ENCODE results near the gene SRPK3.

Gene SRPK3

DNA sequence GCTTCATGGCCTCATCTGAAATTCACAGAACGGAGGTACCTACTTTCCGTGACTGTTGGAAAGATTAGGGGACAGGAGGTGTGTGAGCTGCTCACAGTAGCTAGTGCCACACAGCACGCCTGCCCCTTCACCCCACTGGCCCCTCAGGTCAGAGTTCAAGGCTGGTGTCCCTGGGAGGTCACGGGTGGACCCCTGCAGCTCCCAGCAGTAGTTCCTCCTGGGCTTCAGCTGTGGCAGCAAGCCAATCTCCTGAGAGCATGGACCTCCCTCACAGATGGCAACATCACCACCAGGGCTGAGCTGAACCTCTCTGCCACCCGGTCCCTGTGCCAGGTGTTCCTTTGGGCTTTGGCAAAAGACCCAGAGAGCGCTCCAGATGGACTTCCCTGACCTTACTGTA, 11.5 kb downstream of the SRPK3 start:
- Histone ChIP-seq H3K9ac (peak overlapping the region in 7 of 11 experiments; percentile 15 to 95 (median 89); a peak in 6 of 22 replicates), H3K4me3 (peak overlapping the region in 7 of 10 experiments; percentile 76 to 90 (median 81); a peak in 7 of 20 replicates), H3K4me2 (peak overlapping the region; percentile 72 to 90 (median 82))

GRCh38 chrX:153793291-153793690, 12.4 kb downstream of the SRPK3 start:
- H3K27ac ChIP-seq: peak overlapping the region; percentile 88 to 96 (median 92); a peak in 21 of 22 replicates
- H3K27me3 ChIP-seq: peaks cover 10 to 63% (median 39%) of the 10 kb centered on the region in 11 experiments; a peak in 18 of 22 replicates
- peak overlapping the region; percentile 72 to 90 (median 82) for H3K4me2 ChIP-seq
- peaks cover 29 to 49% (median 39%) of the 10 kb centered on the region in 10 experiments for H3K4me1 ChIP-seq
- peaks cover 27 to 80% (median 71%) of the 10 kb centered on the region in 11 experiments; a peak in 21 of 22 replicates for H4K20me1 ChIP-seq
- no peak for TF ChIP-seq Cebpa-rat (IDR thresholded peaks at IDR 0.05)
- peak overlapping the region; percentile 68 to 90 (median 80) for H3K4me3 ChIP-seq
- peaks cover 11 to 76% (median 51%) of the 10 kb centered on the region in 11 experiments; a peak in 20 of 22 replicates for H3K9me3 ChIP-seq (replicated peaks in 1 of 11)
- H3K36me3 ChIP-seq: peaks cover 25 to 64% (median 49%) of the 10 kb centered on the region in 11 experiments
- peak overlapping the region; percentile 85 to 97 (median 93) for H3K9ac ChIP-seq

More for the DNA sequence above, 11.5 kb downstream of the SRPK3 start:
- Histone ChIP-seq H3K4me1 (peaks cover 29 to 49% (median 38%) of the 10 kb centered on the region in 10 experiments), H3K9me3 (replicated peaks in 1 of 11) (peaks cover 9 to 67% (median 43%) of the 10 kb centered on the region in 11 experiments; a peak in 20 of 22 replicates), H4K20me1 (peaks cover 27 to 82% (median 74%) of the 10 kb centered on the region in 11 experiments; a peak in 21 of 22 replicates), H3K27ac (no peak overlapping the region), H3K27me3 (peaks cover 10 to 69% (median 46%) of the 10 kb centered on the region in 11 experiments; a peak in 18 of 22 replicates), H3K36me3 (peaks cover 19 to 65% (median 51%) of the 10 kb centered on the region in 11 experiments)
- no peak for TF ChIP-seq Cebpa-rat (IDR thresholded peaks at IDR 0.05)

GRCh38 chrX:153794018-153794896, 13.4 kb downstream of the SRPK3 start, which contains the start of the genes IDH3G and SSR4:
Gene IDH3G, minus strand, starts transcription at chrX:153794375. Its CDS starts 49 bp downstream, at chrX:153794326.
Gene SSR4, plus strand, starts transcription at chrX:153794668. Its CDS starts 20 bp downstream, at chrX:153794688.
- Histone ChIP-seq H3K9ac (peak within 1 kb of the TSS; percentile 85 to 97 (median 93)), H3K9me3 (replicated peaks in 1 of 11) (peaks cover 11 to 86% (median 55%) of the 10 kb centered on the region in 11 experiments; a peak in 20 of 22 replicates), H3K27me3 (peaks cover 10 to 61% (median 38%) of the 10 kb centered on the region in 11 experiments; a peak in 18 of 22 replicates), H3K4me3 (peak within 1 kb of the TSS; percentile 68 to 90 (median 80)), H4K20me1 (peaks cover 27 to 80% (median 67%) of the 10 kb centered on the region in 11 experiments; a peak in 21 of 22 replicates), H3K4me2 (peak within 1 kb of the TSS; percentile 79 to 94 (median 90)), H3K27ac (peak within 1 kb of the TSS; percentile 88 to 96 (median 92)), H3K4me1 (peaks cover 29 to 49% (median 39%) of the 10 kb centered on the region in 10 experiments), H3K36me3 (peaks cover 32 to 64% (median 49%) of the 10 kb centered on the region in 11 experiments)
- TF ChIP-seq Cebpa-rat (IDR thresholded peaks at IDR 0.05): no peak

DNA sequence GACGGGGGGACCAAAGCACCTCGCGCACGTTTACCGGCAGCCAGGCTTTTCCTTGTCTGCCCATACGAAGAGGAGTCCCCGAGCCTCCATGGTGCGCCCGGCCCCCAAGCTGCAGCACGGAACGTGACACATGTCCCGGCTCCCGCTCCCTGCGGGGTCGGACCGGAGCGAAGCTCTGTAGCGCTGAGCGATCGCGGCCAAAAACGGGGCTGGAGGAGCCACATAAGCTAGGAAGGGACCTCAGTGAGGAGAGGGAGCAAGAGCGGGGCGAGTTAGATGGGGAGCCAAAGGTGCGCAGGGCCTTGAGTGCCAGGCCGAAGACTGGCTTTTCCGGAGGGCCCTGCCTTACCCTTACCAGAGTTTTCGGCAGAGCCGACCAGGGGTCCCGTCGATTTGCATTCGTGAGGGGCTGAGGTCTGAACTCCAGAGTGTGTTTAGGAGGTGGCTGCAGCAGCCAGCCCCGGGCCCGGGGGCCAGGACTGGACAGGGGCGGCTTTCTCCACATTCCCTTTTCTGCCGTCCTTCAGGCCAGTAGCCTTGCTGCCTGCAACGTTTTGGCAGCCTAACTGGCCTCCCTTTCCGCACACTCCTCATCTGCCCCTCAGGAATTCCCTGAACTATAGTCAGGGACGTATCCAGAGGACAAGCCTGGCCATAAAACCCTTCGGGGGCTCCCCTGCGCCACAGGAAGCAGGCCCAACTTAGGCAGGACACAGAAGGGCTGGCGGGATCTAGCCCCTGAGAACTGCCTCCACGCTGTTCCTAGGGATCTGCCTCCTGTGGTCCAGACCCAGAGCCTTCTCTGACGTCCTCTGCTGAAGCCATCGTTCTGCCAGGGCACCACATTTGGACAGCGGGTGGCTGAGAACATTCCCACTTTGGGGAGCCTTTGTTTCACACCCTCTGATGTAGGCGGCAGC, 14.3 kb downstream of the SRPK3 start:
- peak overlapping the region; percentile 79 to 94 (median 89) for H3K4me2 ChIP-seq
- H3K9me3 ChIP-seq (replicated peaks in 1 of 11): peaks cover 11 to 88% (median 55%) of the 10 kb centered on the region in 11 experiments; a peak in 20 of 22 replicates
- H4K20me1 ChIP-seq: peaks cover 21 to 78% (median 61%) of the 10 kb centered on the region in 11 experiments; a peak in 21 of 22 replicates
- H3K27ac ChIP-seq: peak overlapping the region; percentile 59 to 96 (median 92); a peak in 21 of 22 replicates
- peaks cover 29 to 46% (median 39%) of the 10 kb centered on the region in 10 experiments for H3K4me1 ChIP-seq
- peaks cover 25 to 56% (median 42%) of the 10 kb centered on the region in 11 experiments for H3K36me3 ChIP-seq
- no peak for TF ChIP-seq Cebpa-rat (IDR thresholded peaks at IDR 0.05)
- H3K4me3 ChIP-seq: peak overlapping the region; percentile 68 to 90 (median 80)
- H3K9ac ChIP-seq: peak overlapping the region; percentile 85 to 97 (median 93)
- H3K27me3 ChIP-seq: peaks cover 10 to 57% (median 33%) of the 10 kb centered on the region in 11 experiments; a peak in 18 of 22 replicates

DNA sequence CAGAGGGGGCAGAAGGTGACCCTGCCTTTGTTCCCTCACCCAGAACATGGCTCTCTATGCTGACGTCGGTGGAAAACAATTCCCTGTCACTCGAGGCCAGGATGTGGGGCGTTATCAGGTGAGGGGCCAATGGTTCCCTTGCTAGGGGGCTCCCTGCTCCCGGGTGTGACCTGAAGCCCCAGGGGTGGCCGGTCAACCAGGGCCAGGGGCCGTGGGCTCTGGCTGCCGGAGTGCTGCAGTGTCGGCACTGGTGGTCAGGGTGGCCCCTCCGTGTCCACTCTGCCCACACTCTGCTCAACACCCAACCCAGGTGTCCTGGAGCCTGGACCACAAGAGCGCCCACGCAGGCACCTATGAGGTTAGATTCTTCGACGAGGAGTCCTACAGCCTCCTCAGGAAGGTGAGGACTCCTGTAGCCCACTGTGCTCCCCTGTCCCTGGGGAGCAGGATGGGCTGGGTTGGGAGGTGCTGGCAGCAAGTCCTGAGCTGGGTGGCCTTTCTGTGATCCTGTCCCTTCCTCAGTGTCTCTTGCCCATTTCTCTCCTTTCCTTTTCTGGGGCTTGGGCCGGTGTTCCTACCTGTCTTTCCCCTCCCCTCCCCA, 16.7 kb downstream of the SRPK3 start:
- Histone ChIP-seq H3K27ac (no peak overlapping the region), H3K27me3 (peaks cover 0 to 41% (median 9%) of the 10 kb centered on the region in 11 experiments; a peak in 14 of 22 replicates), H3K4me1 (peaks cover 23 to 32% (median 26%) of the 10 kb centered on the region in 10 experiments), H3K9me3 (replicated peaks in 1 of 11) (peaks cover 11 to 95% (median 58%) of the 10 kb centered on the region in 11 experiments; a peak in 20 of 22 replicates), H3K36me3 (peaks cover 19 to 38% (median 32%) of the 10 kb centered on the region in 11 experiments; a peak in 21 of 22 replicates), H3K4me2 (peak overlapping the region in 3 of 11 experiments; percentile 79 to 93 (median 89); a peak in 2 of 22 replicates), H3K9ac (peak overlapping the region in 4 of 11 experiments; percentile 18 to 94 (median 30); a peak in 2 of 22 replicates), H3K4me3 (no peak overlapping the region; a peak in 1 of 20 replicates), H4K20me1 (peaks cover 2 to 65% (median 42%) of the 10 kb centered on the region in 11 experiments; a peak in 19 of 22 replicates)
- TF ChIP-seq Cebpa-rat (IDR thresholded peaks at IDR 0.05): no peak

DNA sequence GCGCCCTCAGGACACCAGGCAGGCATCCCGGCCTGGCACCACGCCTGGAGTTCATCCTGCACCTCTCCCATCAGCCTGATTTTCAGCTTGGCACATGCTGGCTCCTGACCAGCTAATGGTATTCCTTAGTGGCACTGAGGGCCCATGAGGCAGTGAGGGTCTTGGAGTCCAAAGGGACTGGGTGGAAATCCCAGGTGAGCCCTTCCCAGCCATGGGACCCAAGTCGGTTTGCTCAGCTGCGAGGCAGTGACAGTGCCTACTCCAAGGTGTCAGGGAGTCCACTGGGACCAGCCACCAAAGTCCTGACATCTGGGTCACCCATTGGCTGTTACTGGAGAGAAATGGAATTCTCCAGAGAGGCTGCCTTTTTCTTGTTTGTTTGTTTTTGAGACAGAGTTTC, 18.5 kb downstream of the SRPK3 start:
- peaks cover 0 to 35% (median 8%) of the 10 kb centered on the region in 11 experiments; a peak in 9 of 22 replicates for H3K27me3 ChIP-seq
- H3K4me3 ChIP-seq: no peak overlapping the region
- peaks cover 0 to 58% (median 35%) of the 10 kb centered on the region in 11 experiments; a peak in 17 of 22 replicates for H4K20me1 ChIP-seq
- no peak overlapping the region for H3K9ac ChIP-seq
- H3K9me3 ChIP-seq (replicated peaks in 1 of 11): peaks cover 8 to 96% (median 62%) of the 10 kb centered on the region in 11 experiments; a peak in 21 of 22 replicates
- H3K27ac ChIP-seq: no peak overlapping the region
- peaks cover 19 to 36% (median 32%) of the 10 kb centered on the region in 11 experiments; a peak in 21 of 22 replicates for H3K36me3 ChIP-seq
- no peak overlapping the region for H3K4me2 ChIP-seq
- H3K4me1 ChIP-seq: peaks cover 16 to 23% (median 20%) of the 10 kb centered on the region in 10 experiments; a peak in 19 of 20 replicates
- TF ChIP-seq Cebpa-rat (IDR thresholded peaks at IDR 0.05): no peak

DNA sequence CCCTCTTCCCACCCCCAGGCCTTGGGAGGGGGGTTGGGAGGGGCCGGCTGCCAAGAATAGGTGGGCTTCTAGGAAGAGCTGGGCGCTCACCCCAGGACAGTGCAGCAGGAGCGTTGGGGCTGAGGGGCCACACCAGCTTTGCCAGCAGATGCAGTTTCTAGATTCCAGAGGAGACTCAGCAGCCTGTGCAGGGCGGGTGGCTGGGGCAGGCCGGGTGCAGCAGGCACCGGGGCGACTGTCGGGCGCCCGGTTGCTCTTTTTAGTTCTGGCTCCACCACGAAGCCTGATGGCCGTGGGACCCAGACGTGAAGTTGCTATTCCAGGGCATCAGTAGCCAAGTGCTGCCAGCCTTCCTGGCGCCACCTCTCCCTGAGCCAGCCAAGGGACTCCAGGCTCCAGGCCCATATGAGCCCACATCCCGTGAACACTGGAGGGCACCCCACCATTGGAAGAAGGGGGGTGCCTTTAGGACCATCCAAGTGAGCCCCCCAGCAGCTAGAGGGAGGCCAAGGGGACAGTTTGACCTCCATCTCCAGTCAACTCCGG, 19.4 kb downstream of the SRPK3 start:
- Histone ChIP-seq H3K4me1 (peaks cover 16 to 23% (median 20%) of the 10 kb centered on the region in 10 experiments; a peak in 19 of 20 replicates), H3K27me3 (peaks cover 0 to 35% (median 8%) of the 10 kb centered on the region in 11 experiments; a peak in 9 of 22 replicates), H3K4me3 (no peak overlapping the region), H4K20me1 (peaks cover 0 to 56% (median 35%) of the 10 kb centered on the region in 11 experiments; a peak in 17 of 22 replicates), H3K9me3 (replicated peaks in 1 of 11) (peaks cover 8 to 94% (median 56%) of the 10 kb centered on the region in 11 experiments; a peak in 20 of 22 replicates), H3K9ac (no peak overlapping the region), H3K27ac (no peak overlapping the region), H3K4me2 (no peak overlapping the region), H3K36me3 (peaks cover 19 to 36% (median 32%) of the 10 kb centered on the region in 11 experiments; a peak in 21 of 22 replicates)
- TF ChIP-seq Cebpa-rat (IDR thresholded peaks at IDR 0.05): no peak
